GM12875 (cell line): ENCODE data around the gene IGF2BP3.

Experiments
- H3K4me3 ChIP-seq: one replicate; pipeline ENCODE4 v1.5.1; 2011; ENCODE audit warnings: low read depth, low read length, control low read depth
- CTCF ChIP-seq: IDR thresholded peaks from 2 replicates; pipeline ENCODE4 v1.5.1; 2011; ENCODE audit warnings: low read depth, mild to moderate bottlenecking, control low read depth, inconsistent platforms, low read length, moderate library complexity, borderline replicate concordance; ENCODE audit not compliant: insufficient read depth

IGF2BP3 gene

GRCh38 chr7:23393636-23394035, 76.7 kb downstream of the IGF2BP3 start:
- H3K4me3 ChIP-seq = no peak overlapping the region
- no peak for TF ChIP-seq CTCF

GRCh38 chr7:23389701-23390100, 80.6 kb downstream of the IGF2BP3 start:
- no peak overlapping the region for H3K4me3 ChIP-seq
- TF ChIP-seq CTCF = no peak

- TF ChIP-seq CTCF = no peak
- H3K4me3 ChIP-seq = no peak overlapping the region
Measured at GRCh38 chr7:23387583-23387982, 82.7 kb downstream of the IGF2BP3 start.

GRCh38 chr7:23385140-23385539, 85.2 kb downstream of the IGF2BP3 start:
- no peak overlapping the region for H3K4me3 ChIP-seq
- TF ChIP-seq CTCF = no peak

GRCh38 chr7:23383225-23383624, 87.1 kb downstream of the IGF2BP3 start:
- H3K4me3 ChIP-seq = no peak overlapping the region
- no peak for TF ChIP-seq CTCF

GRCh38 chr7:23380961-23381360, 89.3 kb downstream of the IGF2BP3 start:
- no peak overlapping the region for H3K4me3 ChIP-seq
- TF ChIP-seq CTCF = no peak

GRCh38 chr7:23380556-23380955, 89.7 kb downstream of the IGF2BP3 start:
- TF ChIP-seq CTCF = no peak

More at GRCh38 chr7:23380556-23380955, 89.7 kb downstream of the IGF2BP3 start:
- H3K4me3 ChIP-seq = no peak overlapping the region
